NCI-H1105 (cell line): ENCODE measurements around the gene MORN1.

Experiments used
- DNase-seq: peaks from one replicate; lab custom pipeline; 2025; lab: John Stamatoyannopoulos, UW

Gene MORN1

GRCh38 chr1:2404890-2405511, 13.6 kb upstream of the MORN1 start:
- DNase-seq: no peak

DNA sequence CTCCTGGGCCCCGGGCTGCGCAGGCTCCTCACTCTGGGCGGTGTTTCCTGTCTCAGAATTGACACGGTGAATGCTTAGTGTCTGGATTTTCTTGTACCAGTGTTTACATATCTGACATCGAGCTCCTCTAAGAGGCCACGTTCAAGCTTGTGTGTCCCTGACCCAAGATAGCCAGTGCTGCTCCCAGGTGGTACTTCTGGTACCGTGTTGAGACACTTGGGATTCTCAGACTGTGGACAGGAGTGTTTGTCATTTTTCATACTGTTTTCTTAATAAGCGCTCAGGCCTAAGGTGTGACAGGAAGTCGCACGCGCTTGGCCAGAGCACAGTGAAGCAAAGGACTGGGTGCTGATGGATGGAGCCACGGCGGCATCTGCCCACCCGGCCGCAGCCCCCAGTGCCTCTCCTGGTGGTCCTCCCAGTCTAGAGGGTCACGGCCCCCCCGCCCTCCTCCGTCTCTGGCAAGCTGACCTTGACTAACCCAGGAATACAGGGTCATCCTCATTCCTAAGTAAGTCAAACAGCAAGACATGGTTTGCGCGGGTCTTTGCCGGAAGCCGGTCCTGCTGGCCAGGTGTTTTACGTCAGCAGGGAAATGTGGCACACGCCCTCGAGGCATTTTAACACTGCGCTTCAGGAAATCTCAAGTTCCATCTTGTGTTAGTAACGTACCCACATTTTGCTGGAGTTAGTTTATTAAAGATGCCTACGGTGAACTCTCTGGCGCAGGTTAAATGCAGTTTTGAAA, 13.0 kb upstream of the MORN1 start:
- DNase-seq: no peak

- DNase-seq: no peak
These were observed 11.9 kb upstream of the MORN1 start for GRCh38 chr1:2403273-2403672.

DNA sequence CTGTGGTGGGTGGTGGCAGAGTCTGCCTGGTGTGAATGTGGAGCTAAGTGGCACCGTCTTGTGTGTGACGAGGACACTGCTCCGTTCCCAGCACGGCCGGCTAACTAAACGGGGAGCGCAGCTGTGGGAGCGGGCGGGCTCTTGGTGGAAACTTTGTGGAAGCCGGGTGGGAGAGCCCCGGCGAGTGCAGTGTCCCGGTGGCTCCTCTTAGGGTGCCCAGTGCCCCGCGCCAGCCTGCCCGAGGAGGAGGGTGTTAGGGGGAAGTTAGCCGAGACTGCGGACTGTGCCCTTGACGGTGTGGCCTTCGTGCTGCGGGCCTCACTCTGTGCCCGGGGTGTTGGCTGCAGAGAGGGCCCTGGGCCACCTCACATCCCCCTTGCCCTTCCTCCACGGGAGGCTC, 11.1 kb upstream of the MORN1 start:
- DNase-seq: no peak

GRCh38 chr1:2400950-2401649, 9.7 kb upstream of the MORN1 start:
- DNase-seq: no peak

- DNase-seq: no peak
These were observed 9.2 kb upstream of the MORN1 start for GRCh38 chr1:2400576-2400909.

DNA sequence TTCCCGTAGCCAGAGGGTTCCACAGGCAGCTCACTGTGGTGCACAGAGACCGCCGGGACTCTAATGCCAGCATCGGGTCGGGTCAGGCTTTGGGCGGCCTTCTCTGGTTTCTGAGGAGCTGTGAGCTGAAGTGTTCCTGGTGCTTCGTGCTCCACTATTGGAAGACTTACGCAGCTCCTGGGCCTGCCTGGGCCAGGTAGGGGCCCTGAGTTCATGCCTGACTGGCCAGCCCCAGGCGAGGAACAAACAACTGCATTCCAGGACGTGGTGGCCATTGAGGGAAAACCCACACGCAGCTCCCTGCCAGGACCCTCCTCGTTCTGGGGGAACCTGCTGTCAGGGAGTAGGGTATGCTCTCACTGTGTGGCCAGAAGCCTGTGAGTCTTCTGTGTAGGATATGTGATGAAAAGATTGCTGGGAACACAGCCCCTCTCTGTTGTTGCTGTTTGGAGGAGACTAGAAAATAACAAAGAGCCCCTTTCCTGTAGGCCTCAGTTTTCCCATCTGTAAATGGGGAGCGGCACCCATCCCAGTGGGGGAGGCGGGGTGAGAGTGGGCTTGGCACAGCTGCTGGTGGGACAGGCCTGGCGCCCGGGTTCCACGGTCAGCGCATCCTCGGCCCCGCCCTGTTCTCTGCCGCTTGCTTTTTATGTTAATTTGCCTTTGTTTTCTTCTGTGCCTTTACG, 8.7 kb upstream of the MORN1 start:
- DNase-seq: no peak

- DNase-seq: no peak
These were observed 7.5 kb upstream of the MORN1 start for GRCh38 chr1:2398871-2399270.

DNA sequence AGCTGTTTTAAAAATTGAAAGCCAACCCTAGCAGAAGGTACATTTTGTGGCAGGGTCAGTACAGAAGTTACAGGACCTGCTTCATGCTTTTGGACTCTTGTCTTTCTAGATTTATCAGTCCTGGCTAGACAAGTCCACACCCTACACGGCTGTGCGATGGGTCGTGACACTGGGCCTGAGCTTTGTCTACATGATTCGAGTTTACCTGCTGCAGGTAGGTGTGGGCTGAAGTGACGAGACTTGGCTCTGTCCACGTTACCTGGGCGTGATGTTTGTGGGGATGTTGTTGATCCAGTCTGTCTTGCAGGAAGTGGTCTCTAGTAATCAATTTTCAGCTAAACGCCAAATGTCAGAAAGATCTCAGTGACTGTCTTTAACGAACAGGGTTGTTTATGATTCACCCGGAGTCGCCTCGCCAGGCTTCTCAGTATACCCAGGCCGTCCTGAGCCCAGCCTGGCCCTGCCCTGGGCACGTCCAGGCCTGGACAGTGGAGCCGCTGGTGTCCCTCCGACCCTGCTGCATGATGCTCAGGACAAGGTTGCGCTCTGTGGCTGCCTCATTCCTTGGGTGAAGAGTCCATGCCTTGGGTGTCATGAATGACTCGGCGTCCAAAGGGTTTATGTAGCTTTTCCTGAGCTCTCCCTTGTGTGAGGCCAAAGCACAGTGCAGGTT, 5.8 kb upstream of the MORN1 start:
- DNase-seq: no peak

DNA sequence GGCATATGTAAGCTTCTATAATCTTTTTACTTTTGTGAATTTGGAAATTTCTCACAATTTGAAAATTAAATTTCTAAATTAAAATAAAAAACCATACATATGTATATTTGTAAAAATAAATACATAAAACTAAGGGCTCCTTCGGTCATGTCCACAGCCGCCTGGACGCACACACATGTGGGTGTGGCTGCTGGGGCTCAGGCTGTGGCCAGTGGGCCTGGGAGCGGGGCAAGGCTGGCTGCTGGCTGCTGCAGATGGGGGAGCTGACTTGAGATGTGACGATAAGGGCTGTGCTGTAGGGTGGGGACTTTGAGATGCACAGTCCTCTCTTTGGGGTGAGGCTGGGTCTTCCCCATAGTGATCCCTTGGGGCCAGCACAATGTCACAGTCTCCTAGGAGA, 5.1 kb upstream of the MORN1 start:
- no peak for DNase-seq

- no peak for DNase-seq
These were observed 4.7 kb upstream of the MORN1 start for GRCh38 chr1:2396059-2396458.

DNA sequence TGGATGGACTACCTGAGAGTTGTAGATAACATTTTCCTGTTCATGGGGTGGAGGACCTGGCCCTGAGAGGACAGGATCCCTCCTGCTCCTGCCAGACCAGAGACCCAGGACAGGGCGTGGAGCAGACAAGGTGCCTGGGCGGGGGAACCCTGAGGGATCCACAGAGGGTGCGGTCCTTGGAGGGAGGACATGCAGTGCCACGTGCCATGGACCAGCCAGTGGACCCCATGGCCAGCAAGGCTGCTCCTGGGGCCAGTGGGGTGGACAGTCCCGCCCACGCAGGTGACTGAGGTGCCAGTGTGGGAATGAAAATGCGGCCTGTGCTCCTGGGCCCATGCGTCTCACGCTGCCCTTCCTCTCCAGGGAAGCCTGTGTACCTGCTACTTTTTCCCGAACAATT, 3.9 kb upstream of the MORN1 start:
- no peak for DNase-seq

- DNase-seq: no peak
These were observed 3.4 kb upstream of the MORN1 start for GRCh38 chr1:2394761-2395160.

GRCh38 chr1:2394220-2394619, 2.9 kb upstream of the MORN1 start:
- no peak for DNase-seq

DNA sequence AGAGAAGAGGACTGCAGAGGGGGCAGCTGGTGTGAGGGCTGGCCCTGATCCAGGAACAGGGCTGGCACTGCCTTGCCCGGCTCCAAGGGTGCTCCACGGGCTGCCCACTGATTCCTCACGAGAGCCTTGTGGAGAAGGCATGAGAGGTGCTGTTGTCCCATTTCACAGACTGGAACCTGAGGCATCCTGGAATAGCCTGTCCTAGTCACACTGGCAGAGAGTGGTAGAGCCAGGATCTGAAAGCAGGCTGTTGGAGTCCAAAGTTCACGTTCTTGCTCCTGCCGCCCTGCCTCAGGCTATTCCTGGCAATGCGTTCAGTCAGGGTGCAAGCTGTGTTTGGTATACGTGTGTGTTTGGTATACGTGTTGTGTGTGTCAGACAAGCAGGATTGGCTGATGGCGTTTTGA, 2.1 kb upstream of the MORN1 start:
- no peak for DNase-seq

DNA sequence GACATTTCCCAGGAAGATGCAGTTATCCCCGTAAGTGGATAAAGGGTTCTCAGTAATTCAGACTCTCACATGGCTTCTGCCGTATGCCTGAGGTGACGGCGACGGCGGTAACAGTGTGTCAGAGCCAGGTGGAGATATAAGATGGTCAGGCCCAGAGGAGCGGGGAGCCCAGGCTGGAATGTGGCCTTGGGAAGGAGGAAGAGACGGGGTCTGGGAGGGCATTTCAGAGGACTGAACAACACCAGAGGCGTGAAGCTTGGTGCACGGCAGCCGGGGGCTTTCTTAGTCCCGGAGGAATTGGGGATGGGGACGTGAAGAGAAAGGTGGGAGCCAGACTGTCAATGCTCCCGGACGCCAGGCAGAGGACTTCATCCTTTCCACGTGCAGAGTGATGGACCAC, 1.3 kb upstream of the MORN1 start:
- no peak for DNase-seq

- DNase-seq: no peak
These were observed 666 bp upstream of the MORN1 start for GRCh38 chr1:2391931-2392509.

- no peak for DNase-seq
These were observed 1.7 kb downstream of the MORN1 start for GRCh38 chr1:2389644-2390043.

DNA sequence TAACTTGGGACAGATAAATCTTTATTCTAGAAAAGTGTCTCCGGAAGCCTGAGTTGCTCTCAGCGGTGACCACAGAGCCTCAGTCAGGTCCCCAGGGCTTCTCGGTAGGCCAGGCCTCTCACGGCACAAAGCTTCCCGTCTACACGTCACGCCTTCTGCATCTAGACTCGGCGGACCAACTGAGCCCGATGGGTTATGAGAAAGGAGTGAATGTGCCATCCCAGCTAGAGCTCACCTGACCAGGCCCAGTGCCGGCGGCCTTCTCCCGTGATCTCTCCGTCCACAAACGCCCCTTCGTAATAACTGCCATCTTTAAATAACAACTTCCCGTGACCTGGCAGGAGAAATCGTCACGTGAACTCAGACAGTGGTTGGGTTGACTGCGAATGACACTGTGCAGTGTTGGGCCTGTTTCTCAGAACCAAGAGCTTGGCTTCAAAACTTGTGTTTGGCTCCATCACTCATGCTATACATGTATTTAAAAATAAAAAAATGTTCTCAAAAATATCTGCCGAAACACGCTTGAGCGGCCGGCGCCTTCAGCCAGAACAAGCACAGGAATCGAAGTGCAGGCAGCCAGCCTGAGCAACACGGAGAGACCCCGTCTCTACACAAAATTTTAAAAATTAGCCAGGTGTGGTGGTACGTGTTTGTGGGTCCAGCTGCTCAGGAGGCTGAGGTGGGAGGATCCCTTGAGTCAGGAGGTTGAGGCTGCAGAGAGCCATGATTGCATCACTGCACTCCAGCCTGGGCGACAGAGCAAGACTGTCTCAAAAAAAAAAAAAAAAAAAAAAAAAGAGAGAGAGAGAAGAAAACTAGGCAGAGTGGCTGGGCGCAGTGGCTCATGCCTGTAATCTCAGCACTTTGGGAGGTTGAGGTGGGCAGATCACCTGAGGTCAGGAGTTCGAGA, 3.1 kb downstream of the MORN1 start:
- no peak for DNase-seq

- DNase-seq: no peak
These were observed 4.4 kb downstream of the MORN1 start for GRCh38 chr1:2386636-2387611.
